Measurements from ENCODE around the gene YIF1A. TPM values are rescaled to one million over a fixed set of nuclear protein-coding genes. Genes with fewer than 3 reads are reported as not detected.

YIF1A gene
- total and polyA plus RNA-seq, 2 of the 4 experiments (the other 2 are of a cell fraction): 128 to 207 TPM

Other genes with a start within 250 kb of the YIF1A start
- not detected in 2 replicates for gene GAL3ST3, start 240.0 kb downstream of the YIF1A start, total RNA-seq (2012; rRNA removed)
- gene GAL3ST3, start 240.0 kb downstream of the YIF1A start, polyA plus RNA-seq (2012; rRNA removed): 0.19 TPM in 2 replicates
- gene SF3B2, start 236.8 kb downstream of the YIF1A start, total RNA-seq (2012; rRNA removed): 120 and 164 TPM in 2 replicates
- 110 and 122 TPM in 2 replicates for gene SF3B2, start 236.8 kb downstream of the YIF1A start, polyA plus RNA-seq (2012; rRNA removed)
- gene PACS1, start 218.9 kb downstream of the YIF1A start, total RNA-seq (2012; rRNA removed): 7.3 and 8.6 TPM in 2 replicates
- 29.0 and 32.0 TPM in 2 replicates for gene PACS1, start 218.9 kb downstream of the YIF1A start, polyA plus RNA-seq (2012; rRNA removed)
- gene KLC2, start 31.4 kb downstream of the YIF1A start, total RNA-seq (2012; rRNA removed): 6.9 and 7.9 TPM in 2 replicates
- 22.0 and 26.4 TPM in 2 replicates for gene KLC2, start 31.4 kb downstream of the YIF1A start, polyA plus RNA-seq (2012; rRNA removed)
- gene RAB1B, start 20.5 kb downstream of the YIF1A start, total RNA-seq (2012; rRNA removed): 76.9 and 83.7 TPM in 2 replicates
- gene RAB1B, start 20.5 kb downstream of the YIF1A start, polyA plus RNA-seq (2012; rRNA removed): 248 and 296 TPM in 2 replicates
- 0.54 and 0.83 TPM in 2 replicates for gene CNIH2, start 11.0 kb downstream of the YIF1A start, total RNA-seq (2012; rRNA removed)
- gene CNIH2, start 11.0 kb downstream of the YIF1A start, polyA plus RNA-seq (2012; rRNA removed): 3.4 and 5.2 TPM in 2 replicates
- gene TMEM151A, start 2.8 kb upstream of the YIF1A start, total RNA-seq (2012; rRNA removed): not detected in 2 replicates
- 0.03 and 0.07 TPM in 2 replicates for gene TMEM151A, start 2.8 kb upstream of the YIF1A start, polyA plus RNA-seq (2012; rRNA removed)
- 19.5 and 25.6 TPM in 2 replicates for gene CD248, start 27.9 kb upstream of the YIF1A start, total RNA-seq (2012; rRNA removed)
- gene CD248, start 27.9 kb upstream of the YIF1A start, polyA plus RNA-seq (2012; rRNA removed): 209 and 223 TPM in 2 replicates
- 9.9 and 10.6 TPM in 2 replicates for gene RIN1, start 47.3 kb upstream of the YIF1A start, total RNA-seq (2012; rRNA removed)
- gene RIN1, start 47.3 kb upstream of the YIF1A start, polyA plus RNA-seq (2012; rRNA removed): 20.8 and 27.1 TPM in 2 replicates
- 57.9 and 67.2 TPM in 2 replicates for gene BRMS1, start 56.0 kb upstream of the YIF1A start, total RNA-seq (2012; rRNA removed)
- gene BRMS1, start 56.0 kb upstream of the YIF1A start, polyA plus RNA-seq (2012; rRNA removed): 48.3 and 51.9 TPM in 2 replicates
- 10.6 and 13.9 TPM in 2 replicates for gene B4GAT1, start 58.5 kb upstream of the YIF1A start, total RNA-seq (2012; rRNA removed)
- 18.4 and 20.5 TPM in 2 replicates for gene B4GAT1, start 58.5 kb upstream of the YIF1A start, polyA plus RNA-seq (2012; rRNA removed)
- gene SLC29A2, start 82.6 kb upstream of the YIF1A start, total RNA-seq (2012; rRNA removed): under 0.01 TPM in 2 replicates
- 0.87 and 1.2 TPM in 2 replicates for gene SLC29A2, start 82.6 kb upstream of the YIF1A start, polyA plus RNA-seq (2012; rRNA removed)
- gene NPAS4, start 131.9 kb upstream of the YIF1A start, total RNA-seq (2012; rRNA removed): under 0.01 TPM in 1 of 2 replicates, not detected in the other
- 0.77 and 0.89 TPM in 2 replicates for gene NPAS4, start 131.9 kb upstream of the YIF1A start, polyA plus RNA-seq (2012; rRNA removed)
- gene MRPL11, start 149.7 kb upstream of the YIF1A start, total RNA-seq (2012; rRNA removed): 39.2 and 45.5 TPM in 2 replicates
- gene MRPL11, start 149.7 kb upstream of the YIF1A start, polyA plus RNA-seq (2012; rRNA removed): 45.6 and 46.6 TPM in 2 replicates
- gene PELI3, start 177.8 kb upstream of the YIF1A start, total RNA-seq (2012; rRNA removed): 3.9 and 5.0 TPM in 2 replicates
- gene PELI3, start 177.8 kb upstream of the YIF1A start, polyA plus RNA-seq (2012; rRNA removed): 6.3 and 6.5 TPM in 2 replicates
- 51.8 and 52.8 TPM in 2 replicates for gene DPP3, start 191.3 kb upstream of the YIF1A start, total RNA-seq (2012; rRNA removed)
- 66.3 and 90.3 TPM in 2 replicates for gene DPP3, start 191.3 kb upstream of the YIF1A start, polyA plus RNA-seq (2012; rRNA removed)
- gene BBS1, start 221.5 kb upstream of the YIF1A start, total RNA-seq (2012; rRNA removed): 13.9 and 16.5 TPM in 2 replicates
- gene BBS1, start 221.5 kb upstream of the YIF1A start, polyA plus RNA-seq (2012; rRNA removed): 17.3 and 20.6 TPM in 2 replicates